Spleen (tissue), 11 donors: Measurements from ENCODE around the gene SSBP3. TPM values are rescaled to one million over a fixed set of nuclear protein-coding genes. Genes with fewer than 3 reads are reported as not detected.

Source experiments
- DNase-seq: peaks from one replicate; pipeline ENCODE4 v3.0.0-alpha.2; 2020
- H3K27ac ChIP-seq, 8 donors: fragments of 200-600 bp; sonication (generic) in 7 of 8; 1 replicate in 4 of 8; 2 replicates in 4 of 8; pipeline versions ENCODE4 v1.5.0 to v1.8.0; 2016 to 2021; ENCODE audit warnings: inconsistent platforms in 4 of 8, mild to moderate bottlenecking in 4 of 8, moderate library complexity in 1 of 8
- H3K27me3 ChIP-seq, 7 donors: fragments of 200-600 bp; sonication (generic) in 6 of 7; replicated peaks in 1 of 7; 1 replicate in 4 of 7; 2 replicates in 3 of 7; pipeline versions ENCODE4 v1.5.0 to v1.8.0; 2016 to 2021; ENCODE audit warnings: inconsistent platforms in 3 of 7, mild to moderate bottlenecking in 1 of 7
- H3K36me3 ChIP-seq, 6 donors: fragments of 200-600 bp; sonication (generic) in 5 of 6; 1 replicate in 4 of 6; 2 replicates in 2 of 6; pipeline versions ENCODE4 v1.5.0 to v1.8.0; 2016 to 2021; ENCODE audit warnings: inconsistent platforms in 2 of 6
- H3K4me1 ChIP-seq, 6 donors: fragments of 200-600 bp; sonication (generic) in 5 of 6; 1 replicate in 3 of 6; 2 replicates in 3 of 6; pipeline versions ENCODE4 v1.5.0 to v1.8.0; 2016 to 2021; ENCODE audit warnings: inconsistent platforms in 3 of 6
- H3K4me3 ChIP-seq, 8 donors: fragments of 200-600 bp; sonication (generic) in 7 of 8; 1 replicate in 4 of 8; 2 replicates in 4 of 8; pipeline versions ENCODE4 v1.5.0 to v1.8.0; 2016 to 2021; ENCODE audit warnings: inconsistent platforms in 4 of 8, mild to moderate bottlenecking in 4 of 8, moderate library complexity in 2 of 8
- H3K9me3 ChIP-seq, 8 donors: fragments of 200-600 bp; sonication (generic) in 7 of 8; 1 replicate in 4 of 8; 2 replicates in 4 of 8; pipeline versions ENCODE4 v1.5.0 to v1.8.0; 2016 to 2021; ENCODE audit warnings: inconsistent platforms in 4 of 8
- CTCF ChIP-seq, 11 experiments: fragments of 200-600 bp in 7 of 11; fragments of 450-650 bp in 4 of 11; sonication (generic) in 4 of 11; IDR thresholded peaks in 8 of 11; conservative IDR thresholded peaks in 3 of 11; 1 replicate in 7 of 11; 2 replicates in 4 of 11; pipeline versions ENCODE4 v1.4.0 to v1.8.0; 2016 to 2021; ENCODE audit warnings: antibody characterized with exemption in 11 of 11, inconsistent platforms in 4 of 11, mild to moderate bottlenecking in 1 of 11
- POLR2A ChIP-seq, 3 donors: fragments of 450-650 bp; IDR thresholded peaks; one replicate each; pipeline ENCODE4 v1.5.1; 2017; ENCODE audit warnings: antibody characterized with exemption in 3 of 3, mild to moderate bottlenecking in 1 of 3
- POLR2AphosphoS5 ChIP-seq, 3 donors: sonication (generic); formaldehyde crosslinking; IDR thresholded peaks; one replicate each; pipeline ENCODE4 v1.5.1; 2017; ENCODE audit warnings: antibody characterized with exemption in 3 of 3
- WGBS, 5 donors: extraction: QIAGEN DNeasy Blood & Tissue Kit in 3 of 5; methylation state at CpG; one replicate each; pipeline versions ENCODE4 v1.1.5 to v1.1.7; 2013 to 2018; 5-methylcytosine and 5-hydroxymethylcytosine counted together
- intact Hi-C: fragments of 100-400 bp; cut with DNase I; formaldehyde crosslinking; loops from one replicate; pipeline ENCODE4 v1.15.0; 2023; ENCODE audit warnings: low total_unique reads
- polyA plus RNA-seq, 3 donors: library from polyadenylated mRNA; stranded (reverse); fragments of 200-250 nt; gene quantifications; one replicate each; pipeline ENCODE4 v1.2.1, GENCODE V29; 2013
- total RNA-seq, 7 donors: library from RNA; depleted of rRNA in 3 of 7; stranded (reverse); fragments of >200 nt in 3 of 7; fragmentation: NEBNext Ultra II Directional in 4 of 7; extraction: Animal tissue kit (Norgen Biotek cat#: 25700) in 4 of 7; gene quantifications; one replicate each; pipeline versions ENCODE4 v1.1.0 to v1.2.1, GENCODE V29; 2016 to 2021
- donor health status: healthy with polysubstance abuse.
- donor health status: DM: no; HTN: no; CAD: no; lungs with moderate emphysema.
- donor health status: DM: no; HTN: no; CAD: no.
- donor health status: Bipolar disorder and iron deficiency.
- donor health status: healthy.
- donor health status: DM: no; HTN: no; CAD: no.
- donor health status: DM: yes; HTN: yes; CAD: no.

Gene SSBP3
- total and polyA plus RNA-seq, 10 donors: 14.4 to 73.5 (median 26.3) TPM

GRCh38 chr1:54246116-54246721 is 160.0 kb downstream of the SSBP3 start:
- Histone ChIP-seq H3K27ac (peak overlapping the region in 2 of 8 donors; percentile 10 to 23), H3K9me3 (no peaks in the 10 kb centered on the region), H3K4me1 (peaks cover 0 to 58% (median 27%) of the 10 kb centered on the region in 6 donors), H3K4me3 (no peak overlapping the region), H3K36me3 (peaks cover 0 to 85% (median 3%) of the 10 kb centered on the region in 6 donors), H3K27me3 (no peaks in the 10 kb centered on the region)
- intact Hi-C loops: no loop called here
- TF ChIP-seq CTCF (IDR thresholded peaks at IDR 0.05 in 8 of 11, conservative IDR thresholded peaks at IDR 0.05 in 3 of 11) (no peak), POLR2A (IDR thresholded peaks at IDR 0.05) (no peak), POLR2AphosphoS5 (IDR thresholded peaks at IDR 0.05) (no peak)
- 91 to 94% (median 92%) methylated on average over 5 to 10 of the region's 10 CpGs for WGBS, 5 donors
- no peak for DNase-seq

GRCh38 chr1:54245501-54245900 is 160.7 kb downstream of the SSBP3 start:
- H3K27ac ChIP-seq: peak overlapping the region in 4 of 8 donors; percentile 10 to 39 (median 22)
- H3K4me1 ChIP-seq: peaks cover 0 to 51% (median 22%) of the 10 kb centered on the region in 6 donors
- intact Hi-C loops: no loop called here
- TF ChIP-seq POLR2A (IDR thresholded peaks at IDR 0.05): no peak
- TF ChIP-seq POLR2AphosphoS5 (IDR thresholded peaks at IDR 0.05): peak in 2 of 3 donors; percentile 55 to 64
- peaks cover 0 to 85% (median 6%) of the 10 kb centered on the region in 6 donors for H3K36me3 ChIP-seq
- no peaks in the 10 kb centered on the region for H3K27me3 ChIP-seq
- no peak overlapping the region for H3K4me3 ChIP-seq
- 61 to 87% (median 71%) methylated on average over 3 to 4 of the region's 4 CpGs for WGBS, 5 donors
- H3K9me3 ChIP-seq: no peaks in the 10 kb centered on the region
- DNase-seq: no peak

DNA sequence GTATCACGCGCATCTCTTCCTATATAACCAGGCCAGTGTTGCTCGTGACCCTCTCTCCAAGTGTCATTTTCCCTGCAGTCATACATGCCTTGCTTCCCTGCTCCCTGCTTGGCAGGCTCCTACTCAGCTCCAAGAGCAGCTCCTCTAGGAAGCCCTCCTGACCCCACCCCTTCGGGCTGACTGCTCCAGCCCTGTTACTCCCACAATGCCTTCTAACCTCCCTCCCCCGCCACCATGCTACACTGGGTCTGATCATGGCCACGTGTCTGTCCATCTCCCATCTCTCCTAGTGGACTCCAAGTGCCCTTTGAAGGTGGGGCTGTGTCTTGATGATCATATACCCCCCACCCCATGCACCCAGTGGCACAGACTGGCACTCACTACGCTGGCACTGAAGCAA is 161.5 kb downstream of the SSBP3 start:
- Histone ChIP-seq H3K36me3 (peaks cover 0 to 92% (median 7%) of the 10 kb centered on the region in 6 donors), H3K9me3 (no peaks in the 10 kb centered on the region), H3K4me1 (peaks cover 0 to 46% (median 18%) of the 10 kb centered on the region in 6 donors), H3K27ac (peak overlapping the region in 4 of 8 donors; percentile 10 to 39 (median 22)), H3K27me3 (no peaks in the 10 kb centered on the region), H3K4me3 (no peak overlapping the region)
- intact Hi-C loops: no loop called here
- 81 to 91% (median 82%) methylated on average over 7 of the region's 7 CpGs for WGBS, 5 donors
- TF ChIP-seq POLR2AphosphoS5 (IDR thresholded peaks at IDR 0.05): peak in 1 of 3 donors; percentile 53
- TF ChIP-seq POLR2A (IDR thresholded peaks at IDR 0.05): no peak
- no peak for DNase-seq

GRCh38 chr1:54243022-54243421 is 163.2 kb downstream of the SSBP3 start:
- Histone ChIP-seq H3K4me1 (peaks cover 0 to 40% (median 14%) of the 10 kb centered on the region in 6 donors), H3K27me3 (no peaks in the 10 kb centered on the region), H3K27ac (no peak overlapping the region), H3K36me3 (peaks cover 0 to 96% (median 13%) of the 10 kb centered on the region in 6 donors), H3K4me3 (no peak overlapping the region), H3K9me3 (no peaks in the 10 kb centered on the region)
- intact Hi-C loops: no loop called here
- no peak for DNase-seq
- WGBS, 5 donors: 95 to 97% (median 96%) methylated on average over 13 of the region's 13 CpGs
- no peak for TF ChIP-seq CTCF (IDR thresholded peaks at IDR 0.05 in 8 of 11, conservative IDR thresholded peaks at IDR 0.05 in 3 of 11)
- no peak for TF ChIP-seq POLR2AphosphoS5 (IDR thresholded peaks at IDR 0.05)
- TF ChIP-seq POLR2A (IDR thresholded peaks at IDR 0.05): no peak

DNA sequence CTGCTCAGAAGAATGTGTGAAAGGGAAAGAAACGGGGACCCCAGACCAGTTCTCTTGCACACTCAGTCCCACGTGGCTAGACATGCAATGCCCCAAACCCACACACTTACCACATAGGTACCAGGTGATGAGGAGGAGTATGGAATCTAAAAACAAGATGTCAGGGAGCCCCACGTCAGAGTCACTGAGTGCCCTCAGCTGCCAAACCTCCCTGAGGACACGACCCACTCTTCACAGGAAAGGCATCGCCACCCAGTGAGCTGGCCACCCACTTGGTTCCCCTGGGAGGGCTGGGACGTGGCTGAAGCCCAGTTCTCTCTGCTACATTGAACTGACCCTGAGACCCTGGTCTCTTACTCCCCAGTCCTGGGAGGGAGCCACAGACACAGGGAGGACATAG is 164.8 kb downstream of the SSBP3 start:
- Histone ChIP-seq H3K4me3 (no peak overlapping the region), H3K27me3 (no peaks in the 10 kb centered on the region), H3K27ac (no peak overlapping the region), H3K36me3 (peaks cover 0 to 98% (median 24%) of the 10 kb centered on the region in 6 donors), H3K9me3 (no peaks in the 10 kb centered on the region), H3K4me1 (peaks cover 0 to 38% (median 13%) of the 10 kb centered on the region in 6 donors)
- DNase-seq: no peak
- intact Hi-C loops: no loop called here
- WGBS, 5 donors: 75 to 82% (median 77%) methylated on average over 5 to 6 of the region's 6 CpGs
- TF ChIP-seq CTCF (IDR thresholded peaks at IDR 0.05 in 8 of 11, conservative IDR thresholded peaks at IDR 0.05 in 3 of 11): no peak
- no peak for TF ChIP-seq POLR2AphosphoS5 (IDR thresholded peaks at IDR 0.05)
- TF ChIP-seq POLR2A (IDR thresholded peaks at IDR 0.05): no peak
